ENCODE data around the gene PTPRT. TPM values are rescaled to one million over a fixed set of nuclear protein-coding genes. Genes with fewer than 3 reads are reported as not detected.

Gene PTPRT
- total RNA-seq, 1 experiment from 2014 or later = not detected

GRCh38 chr20:42309050-42309449 is 880.7 kb downstream of the PTPRT start:
- RAD21 ChIA-PET (ENCODE audit: low non-redundant PET in 1 of 2, low total read pairs in 2 of 2, uncharacterized antibody in 2 of 2, unreplicated experiment in 2 of 2) = no interaction called here
- H2AFZ ChIP-seq (ENCODE audit: low read depth, low read length, poor library complexity, severe bottlenecking) = no peak overlapping the region
- DNase-seq (ENCODE audit: low read depth, low spot score) (no peak), ATAC-seq (no peak)
- intact Hi-C loops (cut with micrococcal nuclease) = no loop called here
- H3K27me3 ChIP-seq (ENCODE audit: insufficient read depth, low read length) = no peaks in the 10 kb centered on the region
- no peaks in the 10 kb centered on the region for H3K36me3 ChIP-seq (ENCODE audit: control insufficient read depth in 1 of 2, insufficient read depth in 2 of 2, low read length in 2 of 2)
- H3K27ac ChIP-seq (ENCODE audit: low read depth, low read length) = no peak overlapping the region
- no peak overlapping the region for H3K4me3 ChIP-seq (replicated peaks in 1 of 2; ENCODE audit: low read depth in 1 of 2, low read length in 2 of 2)
- H3K9me2 ChIP-seq (ENCODE audit: insufficient read depth) = no peaks in the 10 kb centered on the region
- H3K9ac ChIP-seq (ENCODE audit: low read length) = no peak overlapping the region
- no peaks in the 10 kb centered on the region for H4K20me1 ChIP-seq (ENCODE audit: insufficient read depth)
- H3K9me3 ChIP-seq (ENCODE audit: control insufficient read depth in 1 of 2, insufficient read depth in 1 of 2, low read depth in 1 of 2, low read length in 2 of 2) = peaks cover 6 to 25% of the 10 kb centered on the region in 2 experiments; a peak in 2 of 4 replicates
- H3K79me2 ChIP-seq (ENCODE audit: insufficient read depth, low read length) = no peaks in the 10 kb centered on the region
- no peaks in the 10 kb centered on the region for H3K4me1 ChIP-seq (ENCODE audit: control insufficient read depth in 1 of 2, insufficient read depth in 2 of 2, low read length in 2 of 2)
- CTCF ChIA-PET = no interaction called here
- no TSS peak for BruUV-seq (replicated peaks)
- TF ChIP-seq JUND (IDR thresholded peaks at IDR 0.05) = no peak
- TF ChIP-seq, protein P1, sequence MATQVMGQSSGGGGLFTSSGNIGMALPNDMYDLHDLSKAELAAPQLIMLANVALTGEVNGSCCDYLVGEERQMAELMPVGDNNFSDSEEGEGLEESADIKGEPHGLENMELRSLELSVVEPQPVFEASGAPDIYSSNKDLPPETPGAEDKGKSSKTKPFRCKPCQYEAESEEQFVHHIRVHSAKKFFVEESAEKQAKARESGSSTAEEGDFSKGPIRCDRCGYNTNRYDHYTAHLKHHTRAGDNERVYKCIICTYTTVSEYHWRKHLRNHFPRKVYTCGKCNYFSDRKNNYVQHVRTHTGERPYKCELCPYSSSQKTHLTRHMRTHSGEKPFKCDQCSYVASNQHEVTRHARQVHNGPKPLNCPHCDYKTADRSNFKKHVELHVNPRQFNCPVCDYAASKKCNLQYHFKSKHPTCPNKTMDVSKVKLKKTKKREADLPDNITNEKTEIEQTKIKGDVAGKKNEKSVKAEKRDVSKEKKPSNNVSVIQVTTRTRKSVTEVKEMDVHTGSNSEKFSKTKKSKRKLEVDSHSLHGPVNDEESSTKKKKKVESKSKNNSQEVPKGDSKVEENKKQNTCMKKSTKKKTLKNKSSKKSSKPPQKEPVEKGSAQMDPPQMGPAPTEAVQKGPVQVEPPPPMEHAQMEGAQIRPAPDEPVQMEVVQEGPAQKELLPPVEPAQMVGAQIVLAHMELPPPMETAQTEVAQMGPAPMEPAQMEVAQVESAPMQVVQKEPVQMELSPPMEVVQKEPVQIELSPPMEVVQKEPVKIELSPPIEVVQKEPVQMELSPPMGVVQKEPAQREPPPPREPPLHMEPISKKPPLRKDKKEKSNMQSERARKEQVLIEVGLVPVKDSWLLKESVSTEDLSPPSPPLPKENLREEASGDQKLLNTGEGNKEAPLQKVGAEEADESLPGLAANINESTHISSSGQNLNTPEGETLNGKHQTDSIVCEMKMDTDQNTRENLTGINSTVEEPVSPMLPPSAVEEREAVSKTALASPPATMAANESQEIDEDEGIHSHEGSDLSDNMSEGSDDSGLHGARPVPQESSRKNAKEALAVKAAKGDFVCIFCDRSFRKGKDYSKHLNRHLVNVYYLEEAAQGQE (IDR thresholded peaks at IDR 0.05; ENCODE audit: low read depth) = no peak
- TF ChIP-seq ZNF274 (IDR thresholded peaks at IDR 0.05; ENCODE audit: low read depth, low read length) = no peak
- TF ChIP-seq, protein P2, sequence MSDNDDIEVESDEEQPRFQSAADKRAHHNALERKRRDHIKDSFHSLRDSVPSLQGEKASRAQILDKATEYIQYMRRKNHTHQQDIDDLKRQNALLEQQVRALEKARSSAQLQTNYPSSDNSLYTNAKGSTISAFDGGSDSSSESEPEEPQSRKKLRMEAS (IDR thresholded peaks at IDR 0.05) = no peak
- TF ChIP-seq CBX3 (IDR thresholded peaks at IDR 0.05; ENCODE audit: low read depth) = no peak
- no peak for TF ChIP-seq RAD21 (IDR thresholded peaks at IDR 0.05; ENCODE audit: low read depth)
- no peak for TF ChIP-seq CTCF (IDR thresholded peaks at IDR 0.05 in 2 of 3, conservative IDR thresholded peaks at IDR 0.05 in 1 of 3; ENCODE audit: borderline replicate concordance in 1 of 3, insufficient read depth in 1 of 3, low read depth in 2 of 3, low read length in 2 of 3)
- no peak for TF ChIP-seq EZH2phosphoT487 (IDR thresholded peaks at IDR 0.05; ENCODE audit: borderline replicate concordance)
- no peak for TF ChIP-seq ZBTB33 (IDR thresholded peaks at IDR 0.05; ENCODE audit: extremely low read depth, insufficient replicate concordance, low read length)
- TF ChIP-seq ELF1 (IDR thresholded peaks at IDR 0.05; ENCODE audit: borderline replicate concordance, low read depth) = no peak
- TF ChIP-seq, protein P3, sequence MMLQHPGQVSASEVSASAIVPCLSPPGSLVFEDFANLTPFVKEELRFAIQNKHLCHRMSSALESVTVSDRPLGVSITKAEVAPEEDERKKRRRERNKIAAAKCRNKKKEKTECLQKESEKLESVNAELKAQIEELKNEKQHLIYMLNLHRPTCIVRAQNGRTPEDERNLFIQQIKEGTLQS (IDR thresholded peaks at IDR 0.05) = no peak
- TF ChIP-seq ZFX (IDR thresholded peaks at IDR 0.05) = no peak
- TF ChIP-seq POLR2AphosphoS5 (IDR thresholded peaks at IDR 0.05; ENCODE audit: low read depth, low read length) = no peak
- TF ChIP-seq SIN3A (IDR thresholded peaks at IDR 0.05; ENCODE audit: low read depth) = no peak
- POLR2A ChIA-PET = no interaction called here
- H3K4me2 ChIP-seq (ENCODE audit: low read length) = no peak overlapping the region

Data from HCT116 (cell line).